Islet precursor cell (in vitro differentiated cells): Measurements from ENCODE around the gene DDX41.
A peak's percentile ranks its signal among the peaks of the same experiment; 100 is the strongest.
"Not testable (repeated sequence)": the region's sequence is repeated elsewhere in the genome, so short reads cannot be mapped to it uniquely, and the experiment has no call there.

Source experiments
- DNase-seq: peaks from one replicate; pipeline ENCODE4 v3.0.0-alpha.2; 2018

Gene DDX41

GRCh38 chr5:177516601-177517568 is at the start of gene DDX41:
Gene DDX41, minus strand, starts transcription at chr5:177516961. Its CDS starts 16 bp downstream, at chr5:177516945.
- DNase-seq: peak; percentile 99

GRCh38 chr5:177565046-177565445 is 48.3 kb upstream of the DDX41 start:
- DNase-seq: no peak

GRCh38 chr5:177559446-177559941 is 42.7 kb upstream of the DDX41 start:
- DNase-seq: not testable (repeated sequence)

- DNase-seq: no peak
Measured at GRCh38 chr5:177557796-177558195, 41.0 kb upstream of the DDX41 start.

GRCh38 chr5:177557041-177557647 is 40.4 kb upstream of the DDX41 start:
- no peak for DNase-seq

GRCh38 chr5:177555665-177556064 is 38.9 kb upstream of the DDX41 start:
- DNase-seq: no peak

- no peak for DNase-seq
Measured at GRCh38 chr5:177555228-177555627, 38.5 kb upstream of the DDX41 start.

GRCh38 chr5:177554474-177555111 is 37.8 kb upstream of the DDX41 start, which contains the start of gene FAM193B:
Gene FAM193B, minus strand, starts transcription at chr5:177554563. Its CDS starts 105 bp downstream, at chr5:177554458.
- DNase-seq: peak; percentile 97

GRCh38 chr5:177553671-177554429 is 37.1 kb upstream of the DDX41 start:
- peak; percentile 63 for DNase-seq

- DNase-seq: no peak
Measured at GRCh38 chr5:177552839-177553455, 36.2 kb upstream of the DDX41 start.

GRCh38 chr5:177550122-177550521 is 33.4 kb upstream of the DDX41 start:
- no peak for DNase-seq

- DNase-seq: no peak
Measured at GRCh38 chr5:177548495-177548894, 31.7 kb upstream of the DDX41 start.

GRCh38 chr5:177547736-177548135 is 31.0 kb upstream of the DDX41 start:
- DNase-seq: no peak

GRCh38 chr5:177546258-177546741 is 29.5 kb upstream of the DDX41 start:
- DNase-seq: peak; percentile 92

- DNase-seq: no peak
Measured at GRCh38 chr5:177545487-177546257, 28.9 kb upstream of the DDX41 start.

- no peak for DNase-seq
Measured at GRCh38 chr5:177542816-177543465, 26.2 kb upstream of the DDX41 start.

GRCh38 chr5:177540438-177540837 is 23.7 kb upstream of the DDX41 start:
- no peak for DNase-seq

GRCh38 chr5:177539411-177539810 is 22.6 kb upstream of the DDX41 start:
- no peak for DNase-seq

GRCh38 chr5:177538876-177539275 is 22.1 kb upstream of the DDX41 start:
- no peak for DNase-seq
